GM12891 (cell line): ENCODE data around the gene TMTC1.

Experiments
- PAX5 ChIP-seq: IDR thresholded peaks from 2 replicates; pipeline ENCODE4 v1.6.1; 2011; ENCODE audit warnings: low read length, moderate library complexity, mild to moderate bottlenecking; ENCODE audit not compliant: insufficient read depth, severe bottlenecking
- POLR2A ChIP-seq: IDR thresholded peaks from 2 replicates; pipeline ENCODE4 v1.6.1; 2011; ENCODE audit warnings: low read depth, low read length, control low read depth
- POLR2AphosphoS5 ChIP-seq: IDR thresholded peaks from 2 replicates; pipeline ENCODE4 v1.6.1; 2011; ENCODE audit warnings: low read depth, low read length, control low read depth
- POU2F2 ChIP-seq: IDR thresholded peaks from 2 replicates; pipeline ENCODE4 v1.6.1; 2011; ENCODE audit warnings: low read depth, mild to moderate bottlenecking, control low read depth, low read length, moderate library complexity
- SPI1 ChIP-seq: IDR thresholded peaks from 2 replicates; pipeline ENCODE4 v1.6.1; 2011; ENCODE audit warnings: low read depth, low read length, control low read depth
- TAF1 ChIP-seq: IDR thresholded peaks from 2 replicates; pipeline ENCODE4 v1.6.1; 2011; ENCODE audit warnings: low read depth, low read length, control low read depth

DNA sequence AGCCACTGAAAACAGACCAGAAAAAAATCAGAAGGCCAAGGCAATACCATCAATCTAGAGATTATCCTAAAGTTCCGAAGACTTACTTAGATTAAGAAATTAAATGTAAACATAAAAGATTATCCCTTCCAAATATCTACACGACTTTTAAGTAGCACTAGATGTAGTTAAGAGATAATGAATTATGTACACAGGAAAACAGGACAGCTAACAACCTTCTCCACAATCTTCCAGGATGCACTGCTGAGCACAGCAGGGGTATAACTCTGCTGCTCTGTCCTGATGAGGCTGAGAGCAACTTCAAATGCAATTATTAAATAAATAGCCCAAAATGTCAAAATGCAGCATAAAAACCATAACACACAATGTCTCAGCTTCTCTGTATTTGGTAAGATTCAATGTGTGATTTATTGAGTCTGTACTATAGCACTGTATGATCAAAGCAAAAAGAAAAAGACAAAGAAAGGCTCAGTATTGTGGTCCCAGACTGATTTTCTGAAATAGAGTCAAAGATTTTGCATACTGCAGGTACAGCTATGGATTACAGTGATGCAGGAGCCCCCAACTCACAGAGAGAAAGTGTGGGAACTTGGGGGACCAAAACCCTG, 56.9 kb downstream of the TMTC1 start:
- TF ChIP-seq POLR2AphosphoS5 (no peak), SPI1 (no peak), POLR2A (no peak), POU2F2 (no peak), TAF1 (no peak), PAX5 (no peak)
